B cell (primary cell): ENCODE measurements around the gene LYPD8.

ENCODE experiments used
- CTCF ChIP-seq: fragments of 200-600 bp; IDR thresholded peaks from one replicate; pipeline ENCODE4 v1.8.0; 2022; ENCODE audit warnings: antibody characterized with exemption, mild to moderate bottlenecking
- EZH2 ChIP-seq: IDR thresholded peaks from 2 replicates; pipeline ENCODE4 v1.6.1; 2012; ENCODE audit warnings: borderline replicate concordance, low read depth, mild to moderate bottlenecking, moderate library complexity, low read length; ENCODE audit not compliant: insufficient read depth, poor library complexity, severe bottlenecking

- TF ChIP-seq CTCF (no peak), EZH2 (no peak)
Observed at GRCh38 chr1:248695451-248696132, 60.0 kb downstream of the LYPD8 start.
